ENCODE data around the gene SETBP1. TPM values are rescaled to one million over a fixed set of nuclear protein-coding genes. Genes with fewer than 3 reads are reported as not detected.

The SETBP1 gene
- total and polyA plus RNA-seq, 2 of the 8 experiments (the other 6 are each of a cell fraction or from before 2014, with no cell fraction given) = 2.0 to 6.5 TPM

GRCh38 chr18:44742126-44742525 lies 61.4 kb downstream of the SETBP1 start:
- Histone ChIP-seq H3K27me3 (replicated peaks in 1 of 4; ENCODE audit: control insufficient read depth in 3 of 4, extremely low read depth in 1 of 4, insufficient read depth in 3 of 4, low read length in 3 of 4) (no peaks in the 10 kb centered on the region; a peak in 2 of 7 replicates), H3K14ac (ENCODE audit: insufficient read length) (no peak overlapping the region), H3K23ac (ENCODE audit: insufficient read length) (no peak overlapping the region), H3K4ac (replicated peaks; ENCODE audit: insufficient read length, low read depth, low read length) (no peak overlapping the region), H3K4me2 (ENCODE audit: insufficient read depth in 1 of 2, low read depth in 2 of 2, low read length in 2 of 2) (no peak overlapping the region; a peak in 1 of 4 replicates), H2BK5ac (ENCODE audit: low read depth, low read length) (no peak overlapping the region), H3K23me2 (ENCODE audit: low read depth, low read length) (peaks cover 3% of the 10 kb centered on the region; the same call in 1 of the 2 replicates), H3K18ac (ENCODE audit: extremely low read depth, low read length) (no peak overlapping the region), H3K4me3 (ENCODE audit: extremely low read depth in 1 of 4, insufficient read depth in 2 of 4, low read depth in 3 of 4, low read length in 4 of 4) (no peak overlapping the region), H2BK20ac (ENCODE audit: low read length) (no peak overlapping the region), H3K56ac (replicated peaks; ENCODE audit: insufficient read length, low read depth, low read length) (no peak overlapping the region), H3K9me3 (ENCODE audit: insufficient read depth in 2 of 2, low read depth in 1 of 2, low read length in 1 of 2) (no peaks in the 10 kb centered on the region), H4K20me1 (replicated peaks in 1 of 2; ENCODE audit: control insufficient read depth in 1 of 2, insufficient read depth in 2 of 2, low read length in 2 of 2) (no peaks in the 10 kb centered on the region), H2BK12ac (ENCODE audit: low read depth, low read length) (no peak overlapping the region), H2AK5ac (ENCODE audit: low read depth, low read length) (no peak overlapping the region), H3K27ac (ENCODE audit: low read depth, low read length) (no peak overlapping the region), H3K36me3 (ENCODE audit: control insufficient read depth in 2 of 4, insufficient read depth in 4 of 4, low read length in 3 of 4) (no peaks in the 10 kb centered on the region; a peak in 1 of 8 replicates), H2BK120ac (replicated peaks; ENCODE audit: low read depth, low read length) (no peak overlapping the region), H4K5ac (ENCODE audit: insufficient read length, low read depth, low read length) (no peak overlapping the region), H3K9ac (replicated peaks in 1 of 4; ENCODE audit: extremely low read depth in 1 of 4, low read depth in 3 of 4, low read length in 3 of 4) (no peak overlapping the region), H3K79me1 (ENCODE audit: low read depth, low read length) (no peaks in the 10 kb centered on the region), H4K8ac (ENCODE audit: extremely low read depth, insufficient read depth, low read length) (no peak overlapping the region), H3K4me1 (replicated peaks in 1 of 4; ENCODE audit: control insufficient read depth in 3 of 4, insufficient read depth in 4 of 4, low read length in 3 of 4) (peaks cover 8 to 20% (median 14%) of the 10 kb centered on the region in 4 experiments), H3K79me2 (ENCODE audit: control insufficient read depth in 1 of 2, insufficient read depth in 2 of 2, low read length in 2 of 2) (no peaks in the 10 kb centered on the region), H2BK15ac (ENCODE audit: low read length) (no peak overlapping the region), H4K91ac (replicated peaks; ENCODE audit: insufficient read length, low read length) (no peak overlapping the region), H2AFZ (ENCODE audit: low read length) (no peak overlapping the region)
- DNase-seq (ENCODE audit: low read depth in 1 of 2, low spot score in 2 of 2) (no peak), FAIRE-seq (no peak)
- CTCF ChIA-PET (ENCODE audit: partially characterized antibody) = interaction anchor here (1.1 kb wide), 1 partner anchor 18 kb away, joined by 3 read pairs; no protein-coding TSS in a partner anchor
- POLR2A ChIA-PET (ENCODE audit: partially characterized antibody) = no interaction called here
- TF ChIP-seq TAF1 (IDR thresholded peaks at IDR 0.05; ENCODE audit: low read depth, low read length) (no peak), BRCA1 (IDR thresholded peaks at IDR 0.05; ENCODE audit: low read depth, low read length) (no peak), SRF (IDR thresholded peaks at IDR 0.05; ENCODE audit: low read depth, low read length) (no peak), RXRA (IDR thresholded peaks at IDR 0.05; ENCODE audit: insufficient read depth, low read depth, low read length) (no peak), TBP (IDR thresholded peaks at IDR 0.05; ENCODE audit: low read depth, low read length) (no peak), TAF7 (optimal IDR thresholded peaks at IDR 0.05; ENCODE audit: borderline replicate concordance, low read depth, low read length) (no peak), POLR2AphosphoS5 (IDR thresholded peaks at IDR 0.05; ENCODE audit: low read depth, low read length) (no peak), NRF1 (IDR thresholded peaks at IDR 0.05; ENCODE audit: low read depth, low read length) (no peak), HDAC2 (IDR thresholded peaks at IDR 0.05; ENCODE audit: borderline replicate concordance in 1 of 2, low read depth in 2 of 2, low read length in 2 of 2) (no peak), JUND (IDR thresholded peaks at IDR 0.05; ENCODE audit: low read length) (no peak), GTF2F1 (IDR thresholded peaks at IDR 0.05; ENCODE audit: borderline replicate concordance, low read depth, low read length) (no peak)
- TF ChIP-seq, protein P1, sequence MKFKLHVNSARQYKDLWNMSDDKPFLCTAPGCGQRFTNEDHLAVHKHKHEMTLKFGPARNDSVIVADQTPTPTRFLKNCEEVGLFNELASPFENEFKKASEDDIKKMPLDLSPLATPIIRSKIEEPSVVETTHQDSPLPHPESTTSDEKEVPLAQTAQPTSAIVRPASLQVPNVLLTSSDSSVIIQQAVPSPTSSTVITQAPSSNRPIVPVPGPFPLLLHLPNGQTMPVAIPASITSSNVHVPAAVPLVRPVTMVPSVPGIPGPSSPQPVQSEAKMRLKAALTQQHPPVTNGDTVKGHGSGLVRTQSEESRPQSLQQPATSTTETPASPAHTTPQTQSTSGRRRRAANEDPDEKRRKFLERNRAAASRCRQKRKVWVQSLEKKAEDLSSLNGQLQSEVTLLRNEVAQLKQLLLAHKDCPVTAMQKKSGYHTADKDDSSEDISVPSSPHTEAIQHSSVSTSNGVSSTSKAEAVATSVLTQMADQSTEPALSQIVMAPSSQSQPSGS (IDR thresholded peaks at IDR 0.05; ENCODE audit: low read length) = no peak
- 89% methylated on average over 3 of the region's 3 CpGs; no CpG with 5 or more reads in 1 of the 2 experiments for WGBS, 2 experiments (ENCODE audit: extremely low coverage in 1 of 2, insufficient coverage in 1 of 2, insufficient read length in 1 of 2, insufficient replicate concordance in 2 of 2, low coverage in 1 of 2, low lambda C conversion rate in 2 of 2, missing lambda C conversion rate in 1 of 2)

Data from H1 (cell line).